KOPT-K1 (cell line): ENCODE data around the gene MSI2.
A peak's percentile ranks its signal among the peaks of the same experiment; 100 is the strongest.

Source experiments
- H3K27ac ChIP-seq: fragments of 200-600 bp; sonication (generic); 2 replicates; pipeline ENCODE4 v1.5.1; 2016; ENCODE audit warnings: antibody characterized with exemption, mild to moderate bottlenecking, low read depth, low read length; ENCODE audit not compliant: poor library complexity, severe bottlenecking
- H3K36me3 ChIP-seq: fragments of 200-600 bp; sonication (generic); 2 replicates; pipeline ENCODE4 v1.5.1; 2017; ENCODE audit warnings: antibody characterized with exemption, mild to moderate bottlenecking, low read length, moderate library complexity; ENCODE audit not compliant: insufficient read depth
- H3K9me3 ChIP-seq: fragments of 200-600 bp; sonication (generic); 2 replicates; pipeline ENCODE4 v1.5.1; 2017; ENCODE audit warnings: antibody characterized with exemption, low read length, mild to moderate bottlenecking; ENCODE audit not compliant: insufficient read depth, poor library complexity, severe bottlenecking

Gene MSI2

GRCh38 chr17:57234739-57235092, 21.6 kb upstream of the MSI2 start:
- H3K9me3 ChIP-seq, result no peaks in the 10 kb centered on the region
- no peak overlapping the region for H3K27ac ChIP-seq
- H3K36me3 ChIP-seq, result no peaks in the 10 kb centered on the region

- Histone ChIP-seq H3K27ac (no peak overlapping the region), H3K36me3 (no peaks in the 10 kb centered on the region)
Measured at GRCh38 chr17:57235124-57235523, 21.2 kb upstream of the MSI2 start.

GRCh38 chr17:57236686-57237299, 19.5 kb upstream of the MSI2 start:
- H3K36me3 ChIP-seq, result no peaks in the 10 kb centered on the region
- no peak overlapping the region for H3K27ac ChIP-seq

More at GRCh38 chr17:57235124-57235523, 21.2 kb upstream of the MSI2 start:
- no peaks in the 10 kb centered on the region for H3K9me3 ChIP-seq

GRCh38 chr17:57240648-57241047, 15.7 kb upstream of the MSI2 start:
- Histone ChIP-seq H3K27ac (no peak overlapping the region), H3K36me3 (no peaks in the 10 kb centered on the region), H3K9me3 (no peaks in the 10 kb centered on the region)

More at GRCh38 chr17:57236686-57237299, 19.5 kb upstream of the MSI2 start:
- H3K9me3 ChIP-seq, result no peaks in the 10 kb centered on the region

- Histone ChIP-seq H3K9me3 (no peaks in the 10 kb centered on the region), H3K27ac (peak overlapping the region; percentile 36), H3K36me3 (no peaks in the 10 kb centered on the region)
Measured at GRCh38 chr17:57242148-57242547, 14.2 kb upstream of the MSI2 start.

- H3K9me3 ChIP-seq, result no peaks in the 10 kb centered on the region
- no peaks in the 10 kb centered on the region for H3K36me3 ChIP-seq
- H3K27ac ChIP-seq, result peak overlapping the region; percentile 36
Measured at GRCh38 chr17:57243171-57243622, 13.1 kb upstream of the MSI2 start.

- peaks cover 15% of the 10 kb centered on the region for H3K9me3 ChIP-seq
- no peaks in the 10 kb centered on the region for H3K36me3 ChIP-seq
- no peak overlapping the region for H3K27ac ChIP-seq
Measured at GRCh38 chr17:57245786-57246185, 10.5 kb upstream of the MSI2 start.

GRCh38 chr17:57246257-57246656, 10.1 kb upstream of the MSI2 start:
- Histone ChIP-seq H3K36me3 (no peaks in the 10 kb centered on the region), H3K9me3 (peaks cover 20% of the 10 kb centered on the region), H3K27ac (no peak overlapping the region)

- no peak overlapping the region for H3K27ac ChIP-seq
- H3K36me3 ChIP-seq, result no peaks in the 10 kb centered on the region
- H3K9me3 ChIP-seq, result peaks cover 23% of the 10 kb centered on the region
Measured at GRCh38 chr17:57247261-57247660, 9.1 kb upstream of the MSI2 start.

- no peak overlapping the region for H3K27ac ChIP-seq
Measured at GRCh38 chr17:57247913-57248312, 8.4 kb upstream of the MSI2 start.

GRCh38 chr17:57249520-57249919, 6.8 kb upstream of the MSI2 start:
- no peak overlapping the region for H3K27ac ChIP-seq
- H3K9me3 ChIP-seq, result peaks cover 23% of the 10 kb centered on the region
- H3K36me3 ChIP-seq, result no peaks in the 10 kb centered on the region

More at GRCh38 chr17:57247913-57248312, 8.4 kb upstream of the MSI2 start:
- peaks cover 23% of the 10 kb centered on the region for H3K9me3 ChIP-seq
- H3K36me3 ChIP-seq, result no peaks in the 10 kb centered on the region

GRCh38 chr17:57251211-57251787, 5.0 kb upstream of the MSI2 start:
- Histone ChIP-seq H3K36me3 (no peaks in the 10 kb centered on the region), H3K9me3 (peaks cover 23% of the 10 kb centered on the region), H3K27ac (no peak overlapping the region)

- Histone ChIP-seq H3K36me3 (peaks cover 5% of the 10 kb centered on the region), H3K9me3 (peaks cover 23% of the 10 kb centered on the region), H3K27ac (no peak overlapping the region)
Measured at GRCh38 chr17:57253362-57254065, 2.8 kb upstream of the MSI2 start.

- peaks cover 22% of the 10 kb centered on the region for H3K36me3 ChIP-seq
- no peak overlapping the region for H3K27ac ChIP-seq
- peaks cover 13% of the 10 kb centered on the region for H3K9me3 ChIP-seq
Measured at GRCh38 chr17:57255182-57255775, 1.0 kb upstream of the MSI2 start.

GRCh38 chr17:57256708-57257112, 387 bp downstream of the MSI2 start:
- Histone ChIP-seq H3K9me3 (no peaks in the 10 kb centered on the region), H3K36me3 (peaks cover 37% of the 10 kb centered on the region), H3K27ac (peak overlapping the region; percentile 75)
